HEK293 (cell line): Measurements from ENCODE around the gene ABCC11.

Experiments used
- BCL11A ChIP-seq: fragments of 450-650 bp; formaldehyde crosslinking; IDR thresholded peaks from 2 replicates; pipeline ENCODE4 v1.5.1; 2016; ENCODE audit warnings: low read depth, missing biosample characterization, missing genetic modification characterization
- GLIS2 ChIP-seq: fragments of 450-650 bp; formaldehyde crosslinking; IDR thresholded peaks from 2 replicates; pipeline ENCODE4 v1.5.1; 2016; ENCODE audit warnings: missing biosample characterization, missing genetic modification characterization
- YY1 ChIP-seq: fragments of 450-650 bp; formaldehyde crosslinking; IDR thresholded peaks from 2 replicates; pipeline ENCODE4 v1.5.1; 2018; ENCODE audit warnings: missing biosample characterization, missing genetic modification characterization
- ZNF132 ChIP-seq: fragments of 450-650 bp; formaldehyde crosslinking; IDR thresholded peaks from 2 replicates; pipeline ENCODE4 v1.5.1; 2017; ENCODE audit warnings: missing biosample characterization, missing genetic modification characterization, borderline replicate concordance
- ZNF274 ChIP-seq, 2 experiments: fragments of 200-500 bp in 1 of 2; fragments of 450-650 bp in 1 of 2; sonication (Bioruptor generic) in 1 of 2; formaldehyde crosslinking in 1 of 2; IDR thresholded peaks; 2 replicates each; pipeline versions ENCODE4 v1.5.1 to v1.6.1; 2014 to 2016; ENCODE audit warnings: borderline replicate concordance in 1 of 2, inconsistent platforms in 1 of 2, low read length in 1 of 2, missing biosample characterization in 1 of 2, missing genetic modification characterization in 1 of 2
- ZNF292 ChIP-seq: fragments of 450-650 bp; formaldehyde crosslinking; IDR thresholded peaks from 2 replicates; pipeline ENCODE4 v1.5.1; 2016; ENCODE audit warnings: low read depth, missing biosample characterization, missing genetic modification characterization, borderline replicate concordance
- ZNF629 ChIP-seq: fragments of 450-650 bp; formaldehyde crosslinking; IDR thresholded peaks from 2 replicates; pipeline ENCODE4 v1.5.1; 2017; ENCODE audit warnings: missing biosample characterization, missing genetic modification characterization
- ZNF658 ChIP-seq: fragments of 450-650 bp; formaldehyde crosslinking; IDR thresholded peaks from 2 replicates; pipeline ENCODE4; 2016; ENCODE audit warnings: missing biosample characterization, missing genetic modification characterization
- ZNF777 ChIP-seq: fragments of 450-650 bp; formaldehyde crosslinking; IDR thresholded peaks from 2 replicates; pipeline ENCODE4 v1.5.1; 2017; ENCODE audit warnings: missing biosample characterization, missing genetic modification characterization, borderline replicate concordance
- TF ChIP-seq, protein P1 (sequence below): fragments of 450-650 bp; IDR thresholded peaks from 2 replicates; pipeline ENCODE4 v1.5.1; 2018; ENCODE audit warnings: missing biosample characterization, mild to moderate bottlenecking, missing genetic modification characterization
- TF ChIP-seq, protein P2 (sequence below): fragments of 450-650 bp; formaldehyde crosslinking; IDR thresholded peaks from 2 replicates; pipeline ENCODE4 v1.5.1; 2017; ENCODE audit warnings: missing biosample characterization, missing genetic modification characterization
- TF ChIP-seq, protein P3 (sequence below): fragments of 450-650 bp; formaldehyde crosslinking; IDR thresholded peaks from 2 replicates; pipeline ENCODE4 v1.5.1; 2016; ENCODE audit warnings: missing biosample characterization, missing genetic modification characterization
- TF ChIP-seq, protein P4 (sequence below): fragments of 450-650 bp; formaldehyde crosslinking; optimal IDR thresholded peaks from 2 replicates; pipeline ENCODE3; 2016; ENCODE audit warnings: missing biosample characterization, mild to moderate bottlenecking, missing genetic modification characterization

DNA sequence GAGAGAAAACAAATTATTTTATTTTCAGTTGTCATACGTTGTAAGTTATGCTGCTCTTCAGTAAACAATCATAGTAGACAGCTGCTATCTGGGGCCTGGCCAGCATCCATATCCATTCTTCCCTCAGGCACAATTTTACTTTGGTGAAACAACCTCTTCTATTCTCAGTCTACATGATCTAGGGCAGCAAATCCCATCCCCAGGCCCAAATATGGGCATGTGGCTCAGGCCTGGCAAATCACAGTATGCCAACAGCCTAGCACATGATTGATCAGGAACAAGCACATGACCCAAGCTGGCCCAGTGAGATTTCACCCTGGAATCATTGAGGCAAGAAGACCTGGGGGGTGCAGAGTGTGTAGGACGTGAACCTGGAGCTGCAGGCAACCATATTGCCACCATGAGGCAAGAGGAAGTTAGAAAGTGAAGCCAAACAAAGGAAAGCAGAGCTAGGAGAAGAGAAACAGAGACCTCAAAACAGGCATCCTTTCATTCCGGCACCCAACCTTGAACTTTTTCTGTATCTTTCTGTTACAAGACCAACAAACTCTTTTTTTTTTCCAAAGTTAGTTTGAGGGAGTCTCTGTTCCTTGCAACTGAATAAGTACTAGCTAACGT lies 81.3 kb downstream of the ABCC11 start:
- no peak for TF ChIP-seq ZNF292 (tag by site-specific recombination)
- TF ChIP-seq, protein P1, sequence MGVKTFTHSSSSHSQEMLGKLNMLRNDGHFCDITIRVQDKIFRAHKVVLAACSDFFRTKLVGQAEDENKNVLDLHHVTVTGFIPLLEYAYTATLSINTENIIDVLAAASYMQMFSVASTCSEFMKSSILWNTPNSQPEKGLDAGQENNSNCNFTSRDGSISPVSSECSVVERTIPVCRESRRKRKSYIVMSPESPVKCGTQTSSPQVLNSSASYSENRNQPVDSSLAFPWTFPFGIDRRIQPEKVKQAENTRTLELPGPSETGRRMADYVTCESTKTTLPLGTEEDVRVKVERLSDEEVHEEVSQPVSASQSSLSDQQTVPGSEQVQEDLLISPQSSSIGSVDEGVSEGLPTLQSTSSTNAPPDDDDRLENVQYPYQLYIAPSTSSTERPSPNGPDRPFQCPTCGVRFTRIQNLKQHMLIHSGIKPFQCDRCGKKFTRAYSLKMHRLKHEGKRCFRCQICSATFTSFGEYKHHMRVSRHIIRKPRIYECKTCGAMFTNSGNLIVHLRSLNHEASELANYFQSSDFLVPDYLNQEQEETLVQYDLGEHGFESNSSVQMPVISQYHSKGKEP, result no peak
- TF ChIP-seq ZNF274 (IDR thresholded peaks at IDR 0.05; ENCODE audit: low read length), result no peak
- no peak for TF ChIP-seq ZNF274 (tag by site-specific recombination; IDR thresholded peaks at IDR 0.05; ENCODE audit: borderline replicate concordance)
- TF ChIP-seq ZNF629 (tag by site-specific recombination), result no peak
- no peak for TF ChIP-seq BCL11A (tag by site-specific recombination)
- TF ChIP-seq, protein P2, sequence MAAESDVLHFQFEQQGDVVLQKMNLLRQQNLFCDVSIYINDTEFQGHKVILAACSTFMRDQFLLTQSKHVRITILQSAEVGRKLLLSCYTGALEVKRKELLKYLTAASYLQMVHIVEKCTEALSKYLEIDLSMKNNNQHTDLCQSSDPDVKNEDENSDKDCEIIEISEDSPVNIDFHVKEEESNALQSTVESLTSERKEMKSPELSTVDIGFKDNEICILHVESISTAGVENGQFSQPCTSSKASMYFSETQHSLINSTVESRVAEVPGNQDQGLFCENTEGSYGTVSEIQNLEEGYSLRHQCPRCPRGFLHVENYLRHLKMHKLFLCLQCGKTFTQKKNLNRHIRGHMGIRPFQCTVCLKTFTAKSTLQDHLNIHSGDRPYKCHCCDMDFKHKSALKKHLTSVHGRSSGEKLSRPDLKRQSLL (tag by site-specific recombination), result no peak
- TF ChIP-seq YY1 (tag by site-specific recombination), result no peak
- no peak for TF ChIP-seq ZNF777 (tag by site-specific recombination)
- TF ChIP-seq, protein P3, sequence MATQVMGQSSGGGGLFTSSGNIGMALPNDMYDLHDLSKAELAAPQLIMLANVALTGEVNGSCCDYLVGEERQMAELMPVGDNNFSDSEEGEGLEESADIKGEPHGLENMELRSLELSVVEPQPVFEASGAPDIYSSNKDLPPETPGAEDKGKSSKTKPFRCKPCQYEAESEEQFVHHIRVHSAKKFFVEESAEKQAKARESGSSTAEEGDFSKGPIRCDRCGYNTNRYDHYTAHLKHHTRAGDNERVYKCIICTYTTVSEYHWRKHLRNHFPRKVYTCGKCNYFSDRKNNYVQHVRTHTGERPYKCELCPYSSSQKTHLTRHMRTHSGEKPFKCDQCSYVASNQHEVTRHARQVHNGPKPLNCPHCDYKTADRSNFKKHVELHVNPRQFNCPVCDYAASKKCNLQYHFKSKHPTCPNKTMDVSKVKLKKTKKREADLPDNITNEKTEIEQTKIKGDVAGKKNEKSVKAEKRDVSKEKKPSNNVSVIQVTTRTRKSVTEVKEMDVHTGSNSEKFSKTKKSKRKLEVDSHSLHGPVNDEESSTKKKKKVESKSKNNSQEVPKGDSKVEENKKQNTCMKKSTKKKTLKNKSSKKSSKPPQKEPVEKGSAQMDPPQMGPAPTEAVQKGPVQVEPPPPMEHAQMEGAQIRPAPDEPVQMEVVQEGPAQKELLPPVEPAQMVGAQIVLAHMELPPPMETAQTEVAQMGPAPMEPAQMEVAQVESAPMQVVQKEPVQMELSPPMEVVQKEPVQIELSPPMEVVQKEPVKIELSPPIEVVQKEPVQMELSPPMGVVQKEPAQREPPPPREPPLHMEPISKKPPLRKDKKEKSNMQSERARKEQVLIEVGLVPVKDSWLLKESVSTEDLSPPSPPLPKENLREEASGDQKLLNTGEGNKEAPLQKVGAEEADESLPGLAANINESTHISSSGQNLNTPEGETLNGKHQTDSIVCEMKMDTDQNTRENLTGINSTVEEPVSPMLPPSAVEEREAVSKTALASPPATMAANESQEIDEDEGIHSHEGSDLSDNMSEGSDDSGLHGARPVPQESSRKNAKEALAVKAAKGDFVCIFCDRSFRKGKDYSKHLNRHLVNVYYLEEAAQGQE, result no peak
- no peak for TF ChIP-seq GLIS2 (tag by site-specific recombination)
- no peak for TF ChIP-seq ZNF132 (tag by site-specific recombination)
- TF ChIP-seq, protein P4, sequence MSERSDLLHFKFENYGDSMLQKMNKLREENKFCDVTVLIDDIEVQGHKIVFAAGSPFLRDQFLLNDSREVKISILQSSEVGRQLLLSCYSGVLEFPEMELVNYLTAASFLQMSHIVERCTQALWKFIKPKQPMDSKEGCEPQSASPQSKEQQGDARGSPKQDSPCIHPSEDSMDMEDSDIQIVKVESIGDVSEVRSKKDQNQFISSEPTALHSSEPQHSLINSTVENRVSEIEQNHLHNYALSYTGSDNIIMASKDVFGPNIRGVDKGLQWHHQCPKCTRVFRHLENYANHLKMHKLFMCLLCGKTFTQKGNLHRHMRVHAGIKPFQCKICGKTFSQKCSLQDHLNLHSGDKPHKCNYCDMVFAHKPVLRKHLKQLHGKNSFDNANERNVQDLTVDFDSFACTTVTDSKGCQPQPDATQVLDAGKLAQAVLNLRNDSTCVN (tag by site-specific recombination), result no peak
- no peak for TF ChIP-seq ZNF658 (tag by site-specific recombination)
